ENCODE results near the gene TFB2M. TPM values are rescaled to one million over a fixed set of nuclear protein-coding genes. Genes with fewer than 3 reads are reported as not detected.
A peak's percentile ranks its signal among the peaks of the same experiment; 100 is the strongest.
"Not testable (repeated sequence)": the region's sequence is repeated elsewhere in the genome, so short reads cannot be mapped to it uniquely, and the experiment has no call there.

The TFB2M gene
- total RNA-seq, 1 donor from 2014 or later: 9.5 TPM

GRCh38 chr1:246572785-246573184, 6.7 kb upstream of the TFB2M start:
- no peaks in the 10 kb centered on the region for H3K9me3 Mint-ChIP-seq (ENCODE audit: unreplicated experiment)
- TF ChIP-seq CTCF (IDR thresholded peaks at IDR 0.05; ENCODE audit: unreplicated experiment): no peak
- no peak for DNase-seq (ENCODE audit: low spot score)
- H3K27ac Mint-ChIP-seq (ENCODE audit: unreplicated experiment): no peak overlapping the region
- H3K4me3 Mint-ChIP-seq (ENCODE audit: unreplicated experiment): no peak overlapping the region
- H3K27me3 Mint-ChIP-seq (ENCODE audit: unreplicated experiment): peaks cover 4% of the 10 kb centered on the region
- H3K4me1 Mint-ChIP-seq (ENCODE audit: unreplicated experiment): peaks cover 21% of the 10 kb centered on the region
- no peaks in the 10 kb centered on the region for H3K36me3 Mint-ChIP-seq (ENCODE audit: low read depth, unreplicated experiment)

- Mint-ChIP-seq H3K36me3 (ENCODE audit: low read depth, unreplicated experiment) (peaks cover 2% of the 10 kb centered on the region), H3K4me1 (ENCODE audit: unreplicated experiment) (peaks cover 22% of the 10 kb centered on the region), H3K27ac (ENCODE audit: unreplicated experiment) (no peak overlapping the region), H3K4me3 (ENCODE audit: unreplicated experiment) (no peak overlapping the region), H3K9me3 (ENCODE audit: unreplicated experiment) (no peaks in the 10 kb centered on the region), H3K27me3 (ENCODE audit: unreplicated experiment) (peaks cover 7% of the 10 kb centered on the region)
- DNase-seq (ENCODE audit: low spot score): no peak
- no peak for TF ChIP-seq CTCF (IDR thresholded peaks at IDR 0.05; ENCODE audit: unreplicated experiment)
Measured at GRCh38 chr1:246571953-246572352, 5.9 kb upstream of the TFB2M start.

GRCh38 chr1:246571309-246571708, 5.2 kb upstream of the TFB2M start:
- not testable (repeated sequence) for H3K27ac Mint-ChIP-seq (ENCODE audit: unreplicated experiment); H3K4me3 Mint-ChIP-seq (ENCODE audit: unreplicated experiment); DNase-seq (ENCODE audit: low spot score); H3K27me3 Mint-ChIP-seq (ENCODE audit: unreplicated experiment); H3K36me3 Mint-ChIP-seq (ENCODE audit: low read depth, unreplicated experiment); H3K9me3 Mint-ChIP-seq (ENCODE audit: unreplicated experiment)
- H3K4me1 Mint-ChIP-seq (ENCODE audit: unreplicated experiment): peaks cover 25% of the 10 kb centered on the region

GRCh38 chr1:246569248-246570238, 3.5 kb upstream of the TFB2M start:
- Mint-ChIP-seq H3K36me3 (ENCODE audit: low read depth, unreplicated experiment) (peaks cover 4% of the 10 kb centered on the region), H3K27me3 (ENCODE audit: unreplicated experiment) (peaks cover 12% of the 10 kb centered on the region), H3K27ac (ENCODE audit: unreplicated experiment) (peak overlapping the region; percentile 75), H3K4me1 (ENCODE audit: unreplicated experiment) (peaks cover 29% of the 10 kb centered on the region), H3K4me3 (ENCODE audit: unreplicated experiment) (no peak overlapping the region), H3K9me3 (ENCODE audit: unreplicated experiment) (no peaks in the 10 kb centered on the region)
- no peak for TF ChIP-seq CTCF (IDR thresholded peaks at IDR 0.05; ENCODE audit: unreplicated experiment)
- no peak for DNase-seq (ENCODE audit: low spot score)

GRCh38 chr1:246567646-246568235, 1.7 kb upstream of the TFB2M start:
- H3K27ac Mint-ChIP-seq (ENCODE audit: unreplicated experiment): peak overlapping the region; percentile 92

More at GRCh38 chr1:246567646-246568235, 1.7 kb upstream of the TFB2M start:
- H3K4me3 Mint-ChIP-seq (ENCODE audit: unreplicated experiment): peak overlapping the region; percentile 98
- TF ChIP-seq CTCF (IDR thresholded peaks at IDR 0.05; ENCODE audit: unreplicated experiment): no peak
- no peaks in the 10 kb centered on the region for H3K9me3 Mint-ChIP-seq (ENCODE audit: unreplicated experiment)
- H3K4me1 Mint-ChIP-seq (ENCODE audit: unreplicated experiment): peaks cover 29% of the 10 kb centered on the region
- no peak for DNase-seq (ENCODE audit: low spot score)
- peaks cover 12% of the 10 kb centered on the region for H3K27me3 Mint-ChIP-seq (ENCODE audit: unreplicated experiment)
- H3K36me3 Mint-ChIP-seq (ENCODE audit: low read depth, unreplicated experiment): peaks cover 4% of the 10 kb centered on the region

Data from endothelial cell (in vitro differentiated cells).